GM23248 (cell line): ENCODE measurements around the gene TMEM132C.

ENCODE experiments used
- EZH2 ChIP-seq: fragments of 200-600 bp; sonication (generic); IDR thresholded peaks from 2 replicates; pipeline ENCODE4 v1.6.1; 2018; ENCODE audit warnings: antibody characterized with exemption, mild to moderate bottlenecking; ENCODE audit not compliant: insufficient read depth, poor library complexity, severe bottlenecking
- EZH2phosphoT487 ChIP-seq: fragments of 200-600 bp; sonication (generic); IDR thresholded peaks from 2 replicates; pipeline ENCODE4 v1.6.1; 2018; ENCODE audit warnings: antibody characterized with exemption, moderate library complexity, mild to moderate bottlenecking, low read depth; ENCODE audit not compliant: insufficient read depth

GRCh38 chr12:128338386-128339125 lies 71.6 kb downstream of the TMEM132C start:
- TF ChIP-seq EZH2phosphoT487 (no peak), EZH2 (no peak)
